Measurements from ENCODE around the gene PPP2R3B.

Gene PPP2R3B

GRCh38 chrX:291411-291901, 95.3 kb downstream of the PPP2R3B start:
- DNase-seq, result no peak

DNA sequence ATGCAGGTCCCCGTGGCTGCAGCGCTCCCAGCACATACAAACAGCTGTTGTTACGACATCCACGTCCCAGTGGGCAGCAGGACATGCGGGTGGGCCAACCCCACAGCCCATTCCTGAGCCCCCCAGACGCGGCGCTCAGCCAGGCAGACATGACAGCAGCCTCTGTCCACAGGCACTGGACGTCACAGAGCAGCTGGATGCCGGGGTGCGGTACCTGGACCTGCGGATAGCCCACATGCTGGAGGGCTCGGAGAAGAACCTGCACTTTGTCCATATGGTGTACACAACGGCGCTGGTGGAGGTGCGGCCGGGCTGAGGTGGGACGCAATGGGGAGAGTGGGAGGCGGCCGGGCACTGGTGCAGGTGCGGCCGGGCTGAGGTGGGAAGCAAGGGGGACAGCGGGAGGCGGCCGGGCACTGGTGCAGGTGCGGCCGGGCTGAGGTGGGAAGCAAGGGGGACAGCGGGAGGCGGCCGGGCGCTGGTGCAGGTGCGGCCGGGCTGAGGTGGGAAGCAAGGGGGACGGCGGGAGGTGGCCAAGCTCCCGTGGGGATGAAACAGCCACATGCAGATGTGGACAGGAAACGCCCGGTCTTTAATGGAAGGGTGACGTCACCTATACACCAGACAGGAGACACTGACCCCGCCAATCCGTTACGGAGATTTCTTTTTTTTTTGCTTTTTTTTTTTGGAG, 96.1 kb downstream of the PPP2R3B start:
- DNase-seq, result no peak

DNA sequence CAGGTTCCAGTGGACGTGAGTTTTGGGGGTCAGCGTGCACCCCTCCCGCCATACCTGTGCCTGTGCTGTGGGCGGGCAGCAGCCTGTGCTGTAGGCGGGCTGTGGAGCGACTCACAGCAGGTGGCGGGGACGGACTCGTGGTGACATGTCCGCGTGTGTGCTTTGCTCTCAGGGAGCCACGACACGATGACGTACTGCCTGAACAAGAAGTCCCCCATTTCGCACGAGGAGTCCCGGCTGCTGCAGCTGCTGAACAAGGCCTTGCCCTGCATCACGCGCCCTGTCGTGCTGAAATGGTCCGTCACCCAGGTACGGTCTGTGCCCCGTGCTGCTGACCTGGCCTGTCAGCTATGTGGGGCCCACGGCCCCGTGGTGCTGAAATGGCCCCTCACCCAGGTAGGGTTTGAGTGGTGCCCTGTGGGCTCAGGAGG, 98.1 kb downstream of the PPP2R3B start:
- no peak for DNase-seq

- DNase-seq, result no peak
Observed at GRCh38 chrX:287670-288069, 99.0 kb downstream of the PPP2R3B start.

- no peak for DNase-seq
Observed at GRCh38 chrX:285076-285677, 101.5 kb downstream of the PPP2R3B start.
